ENCODE data around the gene SLC18A2.

DNA sequence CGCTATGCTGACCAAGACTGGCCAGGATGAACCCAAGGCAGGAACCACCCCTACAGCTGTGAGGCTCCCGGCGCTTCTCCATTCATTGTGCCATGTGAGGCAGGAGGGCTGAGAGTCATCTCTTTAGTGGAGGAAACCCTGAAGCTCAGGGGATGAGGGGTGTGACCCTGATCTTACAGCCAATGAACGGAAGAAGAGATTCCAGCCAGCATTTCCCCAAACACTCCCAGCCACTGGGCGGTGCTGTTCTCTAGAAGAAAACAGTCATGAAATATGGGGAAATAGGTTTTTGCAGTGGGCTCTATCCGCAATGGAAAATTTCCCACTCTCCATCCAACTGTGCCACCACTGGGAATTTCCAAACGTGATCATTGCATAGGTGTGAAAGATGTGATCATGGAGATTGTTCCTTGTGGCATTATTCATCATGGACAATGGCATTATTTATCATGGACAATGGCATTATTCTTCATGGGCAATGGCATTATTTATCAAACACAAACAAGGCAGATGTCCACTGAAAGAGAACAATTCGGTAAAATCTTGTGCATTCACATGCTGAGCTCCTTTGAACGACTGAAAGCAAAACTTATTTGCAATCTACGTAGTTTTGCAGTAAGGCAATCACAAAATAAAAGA is 14.0 kb upstream of the SLC18A2 start:
- TF ChIP-seq, protein P1, sequence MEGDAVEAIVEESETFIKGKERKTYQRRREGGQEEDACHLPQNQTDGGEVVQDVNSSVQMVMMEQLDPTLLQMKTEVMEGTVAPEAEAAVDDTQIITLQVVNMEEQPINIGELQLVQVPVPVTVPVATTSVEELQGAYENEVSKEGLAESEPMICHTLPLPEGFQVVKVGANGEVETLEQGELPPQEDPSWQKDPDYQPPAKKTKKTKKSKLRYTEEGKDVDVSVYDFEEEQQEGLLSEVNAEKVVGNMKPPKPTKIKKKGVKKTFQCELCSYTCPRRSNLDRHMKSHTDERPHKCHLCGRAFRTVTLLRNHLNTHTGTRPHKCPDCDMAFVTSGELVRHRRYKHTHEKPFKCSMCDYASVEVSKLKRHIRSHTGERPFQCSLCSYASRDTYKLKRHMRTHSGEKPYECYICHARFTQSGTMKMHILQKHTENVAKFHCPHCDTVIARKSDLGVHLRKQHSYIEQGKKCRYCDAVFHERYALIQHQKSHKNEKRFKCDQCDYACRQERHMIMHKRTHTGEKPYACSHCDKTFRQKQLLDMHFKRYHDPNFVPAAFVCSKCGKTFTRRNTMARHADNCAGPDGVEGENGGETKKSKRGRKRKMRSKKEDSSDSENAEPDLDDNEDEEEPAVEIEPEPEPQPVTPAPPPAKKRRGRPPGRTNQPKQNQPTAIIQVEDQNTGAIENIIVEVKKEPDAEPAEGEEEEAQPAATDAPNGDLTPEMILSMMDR (IDR thresholded peaks at IDR 0.05; ENCODE audit: low read length): peak; percentile 8; the same call in 1 of the 2 replicates
- no peak for TF ChIP-seq EZH2 (optimal IDR thresholded peaks at IDR 0.05; ENCODE audit: low read depth, low read length)
- TF ChIP-seq EZH2phosphoT487 (IDR thresholded peaks at IDR 0.05; ENCODE audit: low read length): no peak

All from MM.1S (cell line).